Common myeloid progenitor, CD34-positive (primary cell): ENCODE results near the gene OSBPL10.
"Not testable (repeated sequence)": the region's sequence is repeated elsewhere in the genome, so short reads cannot be mapped to it uniquely, and the experiment has no call there.

Source experiments
- CTCF ChIA-PET: fragments of 350-600 bp; sonication (Branson Sonifier 250); formaldehyde crosslinking; loops from one replicate; lab custom pipeline; 2021; ENCODE audit warnings: antibody characterized with exemption; lab: Charles Lee
- POLR2A ChIA-PET: fragments of 350-600 bp; sonication (Branson Sonifier 250); formaldehyde crosslinking; loops from one replicate; lab custom pipeline; 2021; ENCODE audit warnings: antibody characterized with exemption; lab: Charles Lee
- DNase-seq, 3 donors: peaks; one replicate each; pipeline versions ENCODE4 v3.0.0 to v3.0.0-alpha.2; 2013
- H3K27ac ChIP-seq, 2 experiments: 1 replicate in 1 of 2; 2 replicates in 1 of 2; pipeline ENCODE4 v1.7.0; 2013; ENCODE audit warnings: inconsistent platforms in 2 of 2, low read length in 2 of 2, mild to moderate bottlenecking in 2 of 2, low read depth in 1 of 2, moderate library complexity in 1 of 2; ENCODE audit not compliant: severe bottlenecking in 2 of 2, insufficient read depth in 1 of 2, poor library complexity in 1 of 2
- H3K27me3 ChIP-seq, 5 experiments: replicated peaks in 2 of 5; 1 replicate in 3 of 5; 2 replicates in 2 of 5; pipeline versions ENCODE4 v1.6.1 to v1.7.0; 2013; ENCODE audit warnings: low read length in 4 of 5, mild to moderate bottlenecking in 2 of 5, moderate library complexity in 2 of 5, inconsistent platforms in 1 of 5; ENCODE audit not compliant: insufficient read depth in 5 of 5, control insufficient read depth in 4 of 5
- H3K36me3 ChIP-seq, 4 experiments: 1 replicate in 2 of 4; 2 replicates in 2 of 4; pipeline versions ENCODE4 v1.6.1 to v1.7.0; 2013; ENCODE audit warnings: low read length in 3 of 4, control low read depth in 1 of 4, mild to moderate bottlenecking in 1 of 4; ENCODE audit not compliant: control insufficient read depth in 4 of 4, insufficient read depth in 4 of 4
- H3K4me1 ChIP-seq, 4 experiments: 1 replicate in 3 of 4; 2 replicates in 1 of 4; pipeline versions ENCODE4 v1.6.1 to v1.7.1; 2013; ENCODE audit warnings: low read length in 3 of 4, mild to moderate bottlenecking in 3 of 4, control low read depth in 1 of 4, inconsistent platforms in 1 of 4, moderate library complexity in 1 of 4; ENCODE audit not compliant: control insufficient read depth in 4 of 4, insufficient read depth in 4 of 4; ENCODE audit errors: control extremely low read depth in 1 of 4
- H3K4me3 ChIP-seq, 7 experiments: 1 replicate in 4 of 7; 2 replicates in 3 of 7; pipeline versions ENCODE4 v1.5.1 to v1.7.0; 2013; ENCODE audit warnings: mild to moderate bottlenecking in 7 of 7, low read length in 6 of 7, moderate library complexity in 6 of 7, inconsistent platforms in 2 of 7, low read depth in 2 of 7, control low read depth in 1 of 7; ENCODE audit not compliant: insufficient read depth in 4 of 7, control insufficient read depth in 1 of 7; ENCODE audit errors: extremely low read depth in 1 of 7
- H3K9me3 ChIP-seq, 5 experiments: 1 replicate in 4 of 5; 2 replicates in 1 of 5; pipeline versions ENCODE4 v1.6.1 to v1.7.1; 2013; ENCODE audit warnings: low read length in 4 of 5, mild to moderate bottlenecking in 2 of 5, inconsistent platforms in 1 of 5, low read depth in 1 of 5, moderate library complexity in 1 of 5; ENCODE audit not compliant: control insufficient read depth in 4 of 5, insufficient read depth in 2 of 5; ENCODE audit errors: control extremely low read depth in 1 of 5
- WGBS: methylation state at CpG from one replicate; pipeline ENCODE4 v1.1.5; 2013; ENCODE audit not compliant: insufficient coverage; 5-methylcytosine and 5-hydroxymethylcytosine counted together

OSBPL10 gene

GRCh38 chr3:32018757-32019564, 37.9 kb upstream of the OSBPL10 start:
- Histone ChIP-seq H3K36me3 (no peaks in the 10 kb centered on the region), H3K27me3 (no peaks in the 10 kb centered on the region), H3K27ac (no peak overlapping the region), H3K4me3 (no peak overlapping the region), H3K4me1 (no peaks in the 10 kb centered on the region), H3K9me3 (no peaks in the 10 kb centered on the region)
- ChIA-PET CTCF (interaction anchor here (0.8 to 4.7 kb wide), 21 partner anchors 10 to 356 kb away, joined by 3 to 50 read pairs (median 4); no protein-coding TSS in a partner anchor), POLR2A (no interaction called here)
- peak; percentile 70 to 73 (median 72) for DNase-seq
- no CpG with 5 or more reads among the region's 5 CpGs for WGBS

GRCh38 chr3:32017286-32017685, 36.2 kb upstream of the OSBPL10 start:
- Histone ChIP-seq H3K4me1 (no peaks in the 10 kb centered on the region), H3K9me3 (no peaks in the 10 kb centered on the region), H3K27me3 (no peaks in the 10 kb centered on the region), H3K4me3 (no peak overlapping the region), H3K27ac (no peak overlapping the region), H3K36me3 (no peaks in the 10 kb centered on the region)
- ChIA-PET CTCF (interaction anchor here (1.1 to 4.7 kb wide), 6 partner anchors 9 to 158 kb away, joined by 3 to 50 read pairs (median 10); no protein-coding TSS in a partner anchor), POLR2A (no interaction called here)
- no peak for DNase-seq
- 100% methylated on average over 2 of the region's 3 CpGs for WGBS

DNA sequence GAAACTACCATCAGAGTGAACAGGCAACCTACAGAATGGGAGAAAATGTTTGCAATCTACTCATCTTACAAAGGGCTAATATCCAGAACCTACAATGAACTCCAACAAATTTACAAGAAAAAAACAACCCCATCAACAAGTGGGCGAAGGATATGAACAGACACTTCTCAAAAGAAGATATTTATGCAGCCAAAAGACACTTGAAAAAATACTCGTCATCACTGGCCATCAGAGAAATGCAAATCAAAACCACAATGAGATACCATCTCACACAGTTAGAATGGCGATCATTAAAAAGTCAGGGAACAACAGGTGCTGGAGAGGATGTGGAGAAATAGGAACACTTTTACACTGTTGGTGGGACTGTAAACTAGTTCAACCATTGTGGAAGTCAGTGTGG, 34.6 kb upstream of the OSBPL10 start:
- POLR2A ChIA-PET, H3K27me3 ChIP-seq, H3K4me1 ChIP-seq, H3K36me3 ChIP-seq, H3K9me3 ChIP-seq, H3K4me3 ChIP-seq, CTCF ChIA-PET, H3K27ac ChIP-seq, DNase-seq: not testable (repeated sequence)
- WGBS = no CpG with 5 or more reads among the region's 3 CpGs

- H3K4me3 ChIP-seq, H3K9me3 ChIP-seq, DNase-seq, H3K36me3 ChIP-seq, H3K4me1 ChIP-seq, H3K27me3 ChIP-seq, H3K27ac ChIP-seq, POLR2A ChIA-PET: not testable (repeated sequence)
- WGBS = 100% methylated on average over 1 of the region's 7 CpGs
- CTCF ChIA-PET = interaction anchor here (1.2 kb wide), 1 partner anchor 118 kb away, joined by 3 read pairs; no protein-coding TSS in a partner anchor
Observed at GRCh38 chr3:32010699-32011098, 29.6 kb upstream of the OSBPL10 start.

GRCh38 chr3:32009957-32010356, 28.9 kb upstream of the OSBPL10 start:
- H3K36me3 ChIP-seq = no peaks in the 10 kb centered on the region
- DNase-seq = peak in 2 of 3 donors; percentile 34 to 49
- WGBS = 40% methylated on average over 1 of the region's 2 CpGs
- ChIA-PET CTCF (interaction anchor here (0.8 to 1.2 kb wide), 2 partner anchors 10 to 119 kb away, joined by 3 to 4 read pairs; no protein-coding TSS in a partner anchor), POLR2A (no interaction called here)
- no peak overlapping the region for H3K4me3 ChIP-seq
- H3K9me3 ChIP-seq = no peaks in the 10 kb centered on the region
- H3K27me3 ChIP-seq = no peaks in the 10 kb centered on the region
- H3K27ac ChIP-seq = no peak overlapping the region
- H3K4me1 ChIP-seq = peaks cover 0 to 4% (median 0%) of the 10 kb centered on the region in 4 experiments

DNA sequence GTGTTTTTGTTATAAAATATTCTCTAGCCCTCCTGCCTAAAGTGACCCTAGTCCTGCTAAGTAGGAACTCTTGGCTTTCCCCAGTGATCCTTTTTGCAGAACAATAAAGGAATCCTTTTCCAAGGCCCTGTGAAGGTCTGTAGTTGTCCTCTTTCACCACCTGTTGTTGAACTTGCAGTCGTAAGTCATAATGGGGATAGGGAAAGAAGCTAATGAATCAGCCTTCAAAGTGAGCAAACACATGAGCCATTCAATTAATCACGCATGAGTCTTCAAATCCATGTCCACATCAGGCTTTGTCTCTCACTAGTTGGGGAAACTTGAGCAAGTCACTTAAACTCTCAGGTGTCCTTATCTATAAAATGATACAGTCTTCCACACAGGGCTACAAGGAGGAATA, 28.0 kb upstream of the OSBPL10 start:
- H3K27ac ChIP-seq = no peak overlapping the region
- no peaks in the 10 kb centered on the region for H3K36me3 ChIP-seq
- H3K27me3 ChIP-seq = no peaks in the 10 kb centered on the region
- ChIA-PET POLR2A (no interaction called here), CTCF (interaction anchor here (0.8 kb wide), 1 partner anchor 11 kb away, joined by 4 read pairs; no protein-coding TSS in a partner anchor)
- no peaks in the 10 kb centered on the region for H3K9me3 ChIP-seq
- DNase-seq = no peak
- no peak overlapping the region for H3K4me3 ChIP-seq
- 100% methylated on average over 2 of the region's 2 CpGs for WGBS
- H3K4me1 ChIP-seq = peaks cover 0 to 4% (median 0%) of the 10 kb centered on the region in 4 experiments

GRCh38 chr3:32004113-32004765, 23.2 kb upstream of the OSBPL10 start:
- Histone ChIP-seq H3K36me3 (no peaks in the 10 kb centered on the region), H3K4me3 (no peak overlapping the region), H3K9me3 (no peaks in the 10 kb centered on the region), H3K27ac (no peak overlapping the region), H3K27me3 (no peaks in the 10 kb centered on the region), H3K4me1 (no peaks in the 10 kb centered on the region)
- ChIA-PET POLR2A (no interaction called here), CTCF (no interaction called here)
- no peak for DNase-seq
- 100% methylated on average over 4 of the region's 5 CpGs for WGBS
